BLaER1 (cell line): ENCODE results near the gene MYOM3.
A peak's percentile ranks its signal among the peaks of the same experiment; 100 is the strongest.

Experiments used
- H3K27ac ChIP-seq: shearing (Covaris generic); formaldehyde crosslinking; 2 replicates; pipeline ENCODE4 v1.8.1; 2022
- H3K27me3 ChIP-seq: shearing (Covaris generic); formaldehyde crosslinking; 2 replicates; pipeline ENCODE4 v1.8.1; 2022
- H3K36me3 ChIP-seq: shearing (Covaris generic); formaldehyde crosslinking; 2 replicates; pipeline ENCODE4 v1.8.1; 2022
- H3K4me1 ChIP-seq: shearing (Covaris generic); formaldehyde crosslinking; 2 replicates; pipeline ENCODE4 v1.8.1; 2022
- H3K4me2 ChIP-seq: shearing (Covaris generic); formaldehyde crosslinking; 2 replicates; pipeline ENCODE4 v1.8.1; 2022
- H3K4me3 ChIP-seq: shearing (Covaris generic); formaldehyde crosslinking; 2 replicates; pipeline ENCODE4 v1.8.1; 2022
- H3K9ac ChIP-seq: shearing (Covaris generic); formaldehyde crosslinking; 2 replicates; pipeline ENCODE4 v1.8.1; 2022
- H3K9me3 ChIP-seq: shearing (Covaris generic); formaldehyde crosslinking; 2 replicates; pipeline ENCODE4 v1.8.1; 2022
- H4K20me1 ChIP-seq: shearing (Covaris generic); formaldehyde crosslinking; 2 replicates; pipeline ENCODE4 v1.8.1; 2022
- Cebpa-rat ChIP-seq: shearing (Covaris generic); IDR thresholded peaks from 2 replicates; pipeline ENCODE4 v1.8.1; 2022

The MYOM3 gene

DNA sequence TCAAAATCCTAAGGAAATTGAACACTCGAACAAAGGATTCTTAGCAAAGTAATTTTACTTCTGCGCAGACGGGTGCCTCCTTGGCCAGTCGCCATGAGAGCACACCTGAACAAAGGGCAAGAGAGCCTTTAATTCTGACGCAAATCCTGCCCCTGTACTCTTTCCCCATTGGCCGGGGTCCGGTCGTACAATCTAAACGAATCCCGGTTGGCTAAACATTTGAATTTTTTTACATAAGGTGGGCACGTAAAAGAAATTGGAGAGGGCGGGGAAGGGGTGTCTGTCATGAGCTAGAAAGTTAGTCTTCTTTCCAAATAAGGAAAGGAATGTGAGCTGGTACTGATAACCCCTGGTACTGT is 39.2 kb upstream of the MYOM3 start:
- no peak overlapping the region for H3K9ac ChIP-seq
- H3K36me3 ChIP-seq = no peaks in the 10 kb centered on the region; the same call in 1 of the 2 replicates
- no peak overlapping the region for H3K27ac ChIP-seq
- no peaks in the 10 kb centered on the region for H3K9me3 ChIP-seq
- H3K4me3 ChIP-seq = no peak overlapping the region
- H3K27me3 ChIP-seq = peaks cover 30% of the 10 kb centered on the region
- TF ChIP-seq Cebpa-rat = no peak
- 0 out of 2 replicates have a peak overlapping the region, but pooled peaks have one; percentile 66 for H3K4me2 ChIP-seq
- H3K4me1 ChIP-seq = peaks cover 12% of the 10 kb centered on the region; the same call in 1 of the 2 replicates
- no peaks in the 10 kb centered on the region for H4K20me1 ChIP-seq

DNA sequence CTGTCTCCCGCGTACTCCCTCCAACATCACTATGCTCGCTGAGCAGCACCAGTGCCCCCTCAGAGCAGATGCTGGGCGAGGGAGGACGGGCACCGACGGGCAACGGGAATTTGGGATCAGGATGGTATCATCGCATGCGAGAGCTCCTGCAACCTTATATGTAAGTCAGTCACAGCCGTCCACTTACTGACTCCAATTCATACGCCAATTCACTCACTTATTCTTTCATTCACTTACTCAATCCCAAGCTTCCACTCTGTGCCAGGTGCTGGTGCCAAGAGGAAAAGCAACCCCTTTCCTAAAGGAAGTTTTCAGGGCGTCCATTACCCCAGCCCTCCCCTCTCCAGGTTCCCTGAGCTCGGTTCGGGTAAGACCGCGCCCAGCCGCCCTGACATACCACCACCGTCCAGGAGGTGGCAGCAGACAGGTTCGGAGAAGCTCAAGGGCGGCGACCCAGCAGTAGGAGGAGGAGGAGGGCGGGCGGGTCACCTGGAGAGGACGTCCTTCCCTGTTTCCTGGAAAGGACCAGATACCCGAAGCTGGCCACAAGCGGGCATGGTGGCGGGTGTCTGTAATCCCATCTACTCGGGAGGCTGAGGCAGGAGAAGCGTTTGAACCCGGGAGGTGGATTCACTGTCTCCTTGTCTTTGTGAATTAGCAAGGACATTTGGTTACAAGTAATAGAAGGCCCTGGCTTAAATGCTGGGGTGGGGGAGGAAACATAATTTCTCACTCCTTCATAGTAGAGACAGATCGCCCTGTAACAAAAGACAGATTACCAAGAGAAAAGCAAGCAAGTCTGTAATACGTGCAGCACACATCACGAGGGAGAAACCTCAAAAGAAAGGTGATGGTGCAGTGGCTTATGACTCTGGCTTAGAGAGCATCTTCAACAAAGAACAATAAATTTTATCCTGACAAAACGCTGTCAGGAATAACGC is 38.6 kb upstream of the MYOM3 start:
- H3K36me3 ChIP-seq = no peaks in the 10 kb centered on the region
- H3K4me1 ChIP-seq = peaks cover 17% of the 10 kb centered on the region
- H3K27ac ChIP-seq = no peak overlapping the region
- 0 out of 2 replicates have a peak, but pooled peaks cover 1% of the 10 kb centered on the region for H3K9me3 ChIP-seq
- peak overlapping the region; percentile 66 for H3K4me2 ChIP-seq
- TF ChIP-seq Cebpa-rat = no peak
- H3K9ac ChIP-seq = no peak overlapping the region
- no peak overlapping the region for H3K4me3 ChIP-seq
- no peaks in the 10 kb centered on the region for H4K20me1 ChIP-seq
- H3K27me3 ChIP-seq = peaks cover 30% of the 10 kb centered on the region

DNA sequence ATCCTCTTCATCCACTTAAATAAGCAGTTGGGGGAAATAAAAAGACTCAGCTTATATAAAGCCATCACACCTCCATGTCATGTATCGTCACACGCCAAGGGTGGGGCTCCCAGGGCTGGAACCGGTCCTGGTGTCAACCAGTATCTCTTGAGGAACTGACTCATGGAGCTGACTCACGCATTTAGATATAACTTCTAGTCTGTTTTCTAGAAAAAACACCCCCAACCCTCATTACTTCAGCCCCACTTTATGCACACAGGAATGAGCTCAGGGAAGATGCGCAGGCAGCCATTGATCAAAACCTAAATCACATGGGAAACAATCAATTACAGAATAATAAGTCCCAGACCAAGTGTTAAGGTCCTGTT is 37.9 kb upstream of the MYOM3 start:
- no peak overlapping the region for H3K27ac ChIP-seq
- H3K27me3 ChIP-seq = peaks cover 30% of the 10 kb centered on the region
- no peak overlapping the region for H3K9ac ChIP-seq
- peaks cover 23% of the 10 kb centered on the region for H3K4me1 ChIP-seq
- H3K36me3 ChIP-seq = no peaks in the 10 kb centered on the region
- no peak for TF ChIP-seq Cebpa-rat
- peak overlapping the region; percentile 66 for H3K4me2 ChIP-seq
- H3K4me3 ChIP-seq = no peak overlapping the region
- H4K20me1 ChIP-seq = no peaks in the 10 kb centered on the region
- peaks cover 8% of the 10 kb centered on the region; the same call in 1 of the 2 replicates for H3K9me3 ChIP-seq

DNA sequence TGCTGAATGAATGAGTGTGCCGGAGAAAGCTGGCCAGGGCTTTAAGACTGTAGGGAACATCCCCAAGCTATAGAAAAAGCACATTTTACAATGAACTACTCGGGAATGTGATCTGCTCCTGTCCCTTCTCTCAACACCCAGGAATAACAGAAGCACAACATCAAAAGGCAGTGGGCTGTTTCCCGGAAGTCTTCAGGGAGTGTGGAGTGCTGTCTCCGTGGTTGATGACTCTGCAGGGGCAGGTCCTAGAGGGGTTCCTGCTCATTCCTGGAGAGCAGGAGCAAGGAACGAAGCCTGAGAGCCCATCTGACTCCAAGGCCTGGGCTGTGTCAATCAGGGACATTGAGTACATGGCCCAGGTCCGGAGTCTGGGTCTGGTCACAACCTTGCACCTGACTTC is 35.9 kb upstream of the MYOM3 start:
- Histone ChIP-seq H3K4me1 (peaks cover 40% of the 10 kb centered on the region), H3K27me3 (peaks cover 30% of the 10 kb centered on the region), H3K4me3 (no peak overlapping the region), H3K9ac (no peak overlapping the region), H3K36me3 (no peaks in the 10 kb centered on the region), H3K9me3 (peaks cover 13% of the 10 kb centered on the region; the same call in 1 of the 2 replicates), H3K27ac (no peak overlapping the region), H4K20me1 (no peaks in the 10 kb centered on the region), H3K4me2 (no peak overlapping the region)
- no peak for TF ChIP-seq Cebpa-rat

DNA sequence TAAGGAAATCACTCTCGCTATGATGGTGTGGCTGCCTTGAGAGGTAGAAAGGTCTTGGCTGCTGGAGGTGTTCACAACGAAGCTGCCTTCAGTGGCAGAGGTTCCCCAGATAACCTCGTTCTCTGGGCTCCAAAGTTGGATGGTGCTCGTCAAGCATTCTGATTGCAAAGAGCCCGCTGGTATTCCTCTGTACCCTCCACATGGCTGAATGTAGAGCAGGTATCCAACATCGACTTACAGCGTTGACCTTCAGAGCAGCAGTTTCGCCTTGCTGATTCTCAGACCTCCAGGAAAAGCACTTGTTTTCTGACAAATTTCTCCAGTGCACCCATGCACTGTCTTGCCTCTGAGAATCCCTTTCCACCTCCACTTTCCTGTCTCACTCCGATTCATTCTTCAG is 35.3 kb upstream of the MYOM3 start:
- Histone ChIP-seq H3K9me3 (peaks cover 13% of the 10 kb centered on the region; the same call in 1 of the 2 replicates), H3K27me3 (peaks cover 26% of the 10 kb centered on the region), H3K4me2 (no peak overlapping the region), H3K9ac (no peak overlapping the region), H3K4me1 (peaks cover 40% of the 10 kb centered on the region), H3K36me3 (no peaks in the 10 kb centered on the region), H3K27ac (no peak overlapping the region), H3K4me3 (no peak overlapping the region), H4K20me1 (no peaks in the 10 kb centered on the region)
- no peak for TF ChIP-seq Cebpa-rat

DNA sequence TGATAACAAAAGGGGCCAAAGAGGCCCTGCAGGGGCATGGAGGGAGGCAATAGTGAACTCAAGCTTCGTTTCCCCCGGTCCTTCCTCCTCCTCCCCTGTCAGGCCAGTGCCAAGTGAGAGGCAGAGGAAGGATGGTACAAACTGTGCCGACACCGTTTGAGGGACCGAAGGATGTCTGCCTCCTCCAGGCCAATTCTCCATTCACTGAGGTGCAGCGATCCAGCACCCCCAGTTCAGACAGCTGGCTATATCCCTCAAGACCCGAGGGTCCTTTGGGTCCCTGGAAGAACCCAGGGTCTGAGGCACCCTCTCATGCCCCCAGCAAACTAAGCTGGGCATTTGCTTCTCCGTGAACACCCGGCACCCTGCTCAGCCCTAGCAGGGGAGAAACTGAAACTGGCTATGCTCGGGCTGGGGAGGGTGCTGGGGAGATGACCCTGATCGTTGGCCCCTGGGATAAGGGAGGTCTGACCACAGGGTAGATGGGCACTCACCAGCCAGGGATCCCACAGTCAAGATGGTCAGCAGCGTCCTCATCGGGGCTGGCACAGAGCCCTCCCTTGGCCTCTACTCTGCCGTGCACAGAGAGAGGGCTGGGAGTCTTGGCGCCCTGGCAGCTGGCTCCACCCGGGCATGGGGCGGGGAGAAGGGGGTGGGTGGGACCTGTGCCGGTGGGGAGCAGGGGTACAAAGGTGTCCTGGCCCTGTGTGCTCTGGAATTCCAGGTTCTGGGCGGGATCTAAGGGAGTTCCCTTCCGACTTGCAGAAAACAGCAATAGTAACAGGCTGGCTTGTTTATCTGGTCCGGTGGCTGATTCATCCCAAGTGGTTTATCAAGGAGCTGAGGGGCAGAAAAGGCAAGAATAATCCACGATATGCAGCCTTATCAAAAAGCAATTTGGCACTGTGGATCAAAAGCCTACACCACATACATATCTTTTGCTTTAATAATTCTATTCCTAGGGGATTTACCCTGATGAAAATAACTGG is 30.9 kb upstream of the MYOM3 start, which contains the start of gene IL22RA1:
Gene IL22RA1 (minus strand): TSS at position 595 of the 989 bp plus-strand sequence. CDS start 58 bp downstream, at position 537.
- no peaks in the 10 kb centered on the region for H3K27me3 ChIP-seq
- no peak for TF ChIP-seq Cebpa-rat
- H4K20me1 ChIP-seq = no peaks in the 10 kb centered on the region
- H3K36me3 ChIP-seq = no peaks in the 10 kb centered on the region
- peak within 1 kb of the TSS; percentile 41 for H3K4me2 ChIP-seq
- H3K4me3 ChIP-seq = no peak within 1 kb of the TSS
- no peak within 1 kb of the TSS for H3K27ac ChIP-seq
- H3K4me1 ChIP-seq = peaks cover 28% of the 10 kb centered on the region
- peaks cover 13% of the 10 kb centered on the region; the same call in 1 of the 2 replicates for H3K9me3 ChIP-seq
- H3K9ac ChIP-seq = no peak within 1 kb of the TSS

DNA sequence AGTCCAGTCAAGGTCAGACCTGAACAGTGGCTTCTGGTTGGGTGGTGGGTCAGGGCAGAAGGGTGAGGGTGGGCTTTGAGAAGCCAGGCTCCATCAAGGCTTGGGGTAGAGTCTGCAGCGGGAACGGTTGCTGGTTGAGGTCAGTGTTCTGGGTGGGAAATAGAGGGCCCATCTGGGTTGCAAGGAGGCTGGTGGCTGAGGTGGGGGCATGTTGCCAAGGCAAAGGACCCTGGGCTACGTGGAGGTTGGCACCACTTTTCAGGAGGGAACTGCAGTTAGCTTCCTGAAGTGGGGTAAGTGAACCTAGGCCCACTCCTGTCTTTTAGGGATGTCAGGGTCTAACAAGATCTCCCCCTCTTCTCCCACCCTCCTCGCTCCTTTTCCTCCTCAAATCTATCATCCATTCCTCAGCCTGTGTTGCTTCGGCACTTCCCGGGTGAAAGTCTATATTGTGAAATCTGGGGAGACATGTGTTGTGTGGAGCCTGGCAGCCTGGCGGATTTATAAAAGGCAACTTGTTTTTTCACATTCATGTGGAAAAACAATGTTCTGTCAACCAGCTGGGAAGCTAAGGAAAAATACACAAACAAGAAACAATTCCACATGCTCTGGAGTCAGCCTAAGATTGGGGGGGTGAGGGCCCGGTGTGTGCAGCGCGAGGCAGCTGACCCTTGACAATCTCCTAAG is 29.5 kb upstream of the MYOM3 start:
- H3K9me3 ChIP-seq = peaks cover 13% of the 10 kb centered on the region; the same call in 1 of the 2 replicates
- no peak overlapping the region for H3K4me2 ChIP-seq
- H3K27me3 ChIP-seq = no peaks in the 10 kb centered on the region
- no peak for TF ChIP-seq Cebpa-rat
- H3K27ac ChIP-seq = no peak overlapping the region
- no peaks in the 10 kb centered on the region for H4K20me1 ChIP-seq
- no peak overlapping the region for H3K4me3 ChIP-seq
- peaks cover 28% of the 10 kb centered on the region for H3K4me1 ChIP-seq
- H3K9ac ChIP-seq = no peak overlapping the region
- H3K36me3 ChIP-seq = no peaks in the 10 kb centered on the region

DNA sequence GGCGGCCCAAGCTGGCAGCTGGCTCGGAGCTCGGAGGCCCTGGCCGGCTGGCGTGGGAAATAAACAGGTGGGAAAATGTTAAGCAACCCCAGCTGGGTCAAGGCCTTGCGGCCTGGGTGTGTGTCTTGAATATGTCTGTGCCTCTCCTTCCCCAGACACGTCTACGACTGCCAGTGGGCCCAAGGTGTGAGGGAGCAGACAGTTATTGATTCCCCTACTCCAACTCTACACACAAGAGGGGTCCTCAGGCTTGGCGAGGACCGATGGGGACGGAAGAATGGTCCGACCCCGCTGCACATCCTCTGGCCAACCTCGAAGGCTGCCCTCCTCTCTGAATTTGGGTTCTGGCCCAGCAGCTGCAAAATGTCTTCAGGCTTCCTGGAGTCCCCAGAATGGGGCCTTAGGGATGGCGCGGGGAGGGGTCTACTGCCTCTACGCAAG is 28.8 kb upstream of the MYOM3 start:
- Histone ChIP-seq H3K9me3 (peaks cover 17% of the 10 kb centered on the region), H4K20me1 (no peaks in the 10 kb centered on the region), H3K27me3 (no peaks in the 10 kb centered on the region), H3K9ac (no peak overlapping the region), H3K4me2 (no peak overlapping the region), H3K4me3 (no peak overlapping the region), H3K36me3 (no peaks in the 10 kb centered on the region), H3K4me1 (peaks cover 26% of the 10 kb centered on the region), H3K27ac (no peak overlapping the region)
- TF ChIP-seq Cebpa-rat = no peak

DNA sequence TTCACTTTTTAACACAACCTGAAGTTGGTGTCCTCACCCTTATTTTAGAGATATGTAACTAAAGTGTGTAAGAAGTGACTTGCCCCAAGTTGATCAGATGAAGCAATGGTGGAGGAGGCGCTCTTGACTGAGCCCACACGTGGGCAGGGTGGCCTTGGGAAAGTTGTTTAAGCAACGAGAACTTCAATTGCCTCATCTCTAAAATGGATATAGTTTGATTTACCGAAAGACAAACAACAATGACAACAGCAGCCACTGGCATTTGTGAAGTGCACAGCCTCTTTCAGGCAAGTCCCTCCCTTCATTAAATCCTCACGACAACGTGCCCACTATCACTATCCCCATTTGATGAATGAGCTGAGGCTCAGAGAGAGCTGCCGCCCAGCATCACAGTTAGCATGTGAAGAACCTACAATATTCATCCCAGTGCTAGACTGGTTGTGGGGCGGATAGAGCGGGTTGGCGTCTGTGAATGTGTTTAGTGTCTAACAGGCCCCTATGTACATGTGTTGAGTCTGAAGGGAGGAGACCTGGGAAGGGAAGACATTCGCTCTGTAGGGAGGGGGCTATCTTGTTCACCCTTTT is 28.0 kb upstream of the MYOM3 start:
- H4K20me1 ChIP-seq = no peaks in the 10 kb centered on the region
- no peaks in the 10 kb centered on the region for H3K27me3 ChIP-seq
- H3K4me3 ChIP-seq = no peak overlapping the region
- H3K9ac ChIP-seq = no peak overlapping the region
- TF ChIP-seq Cebpa-rat = no peak
- peaks cover 18% of the 10 kb centered on the region for H3K4me1 ChIP-seq
- no peak overlapping the region for H3K27ac ChIP-seq
- H3K36me3 ChIP-seq = no peaks in the 10 kb centered on the region
- H3K9me3 ChIP-seq = peaks cover 18% of the 10 kb centered on the region
- H3K4me2 ChIP-seq = no peak overlapping the region
